Keratinocyte (primary cell): ENCODE measurements around the gene ZNF831. TPM values are rescaled to one million over a fixed set of nuclear protein-coding genes. Genes with fewer than 3 reads are reported as not detected.

Source experiments
- DNase-seq: peaks from one replicate; pipeline ENCODE4 v3.0.0-alpha.2; 2011; ENCODE audit warnings: low read depth, missing footprints, low spot score
- FAIRE-seq: peaks from 2 replicates; lab custom pipeline; 2011; peaks lifted over from hg19 to GRCh38; lab: Jason Lieb, UNC
- H2AFZ ChIP-seq: 2 replicates; pipeline ENCODE4 v1.6.0; 2012; ENCODE audit warnings: low read length, control low read depth, inconsistent platforms; ENCODE audit not compliant: control insufficient read depth
- H3K27ac ChIP-seq: 2 replicates; pipeline ENCODE4 v1.5.1; 2011; ENCODE audit warnings: low read length; ENCODE audit not compliant: control insufficient read depth, insufficient read depth
- H3K27me3 ChIP-seq: 3 replicates; pipeline ENCODE4 v1.6.0; 2011; ENCODE audit warnings: low read length; ENCODE audit not compliant: control insufficient read depth, insufficient read depth; ENCODE audit errors: extremely low read depth
- H3K36me3 ChIP-seq, 2 experiments: 2 replicates in 1 of 2; 3 replicates in 1 of 2; pipeline ENCODE4 v1.5.1; 2011; ENCODE audit warnings: low read length in 2 of 2, mild to moderate bottlenecking in 1 of 2; ENCODE audit not compliant: control insufficient read depth in 2 of 2, insufficient read depth in 2 of 2; ENCODE audit errors: extremely low read depth in 1 of 2
- H3K4me1 ChIP-seq: 3 replicates; pipeline ENCODE4 v1.5.1; 2011; ENCODE audit warnings: low read length; ENCODE audit not compliant: control insufficient read depth, insufficient read depth; ENCODE audit errors: extremely low read depth
- H3K4me2 ChIP-seq: 3 replicates; pipeline ENCODE4 v1.6.0; 2011; ENCODE audit warnings: low read depth, low read length; ENCODE audit not compliant: control insufficient read depth, insufficient read depth; ENCODE audit errors: extremely low read depth
- H3K4me3 ChIP-seq, 3 experiments: fragments of 200-600 bp in 1 of 3; sonication (generic) in 1 of 3; 2 replicates in 2 of 3; 3 replicates in 1 of 3; pipeline ENCODE4 v1.5.1; 2011 to 2016; ENCODE audit warnings: low read length in 3 of 3, mild to moderate bottlenecking in 3 of 3, control low read depth in 2 of 3, inconsistent platforms in 1 of 3, low read depth in 1 of 3, mixed read lengths in 1 of 3, mixed run types in 1 of 3, moderate library complexity in 1 of 3; ENCODE audit not compliant: control insufficient read depth in 2 of 3, insufficient read depth in 2 of 3; ENCODE audit errors: extremely low read depth in 1 of 3
- H3K79me2 ChIP-seq: 2 replicates; pipeline ENCODE4 v1.6.0; 2012; ENCODE audit warnings: low read length; ENCODE audit not compliant: control insufficient read depth, insufficient read depth
- H3K9ac ChIP-seq: 3 replicates; pipeline ENCODE4 v1.6.0; 2011; ENCODE audit warnings: low read length; ENCODE audit not compliant: control insufficient read depth, insufficient read depth; ENCODE audit errors: extremely low read depth
- H3K9me1 ChIP-seq: 3 replicates; pipeline ENCODE4 v1.6.0; 2011; ENCODE audit warnings: low read length; ENCODE audit not compliant: control insufficient read depth, insufficient read depth; ENCODE audit errors: extremely low read depth
- H3K9me3 ChIP-seq: 2 replicates; pipeline ENCODE4 v1.5.1; 2012; ENCODE audit warnings: low read depth, low read length; ENCODE audit not compliant: control insufficient read depth
- H4K20me1 ChIP-seq: 3 replicates; pipeline ENCODE4 v1.6.0; 2011; ENCODE audit warnings: low read length; ENCODE audit not compliant: control insufficient read depth, insufficient read depth; ENCODE audit errors: extremely low read depth
- CTCF ChIP-seq, 3 experiments: IDR thresholded peaks in 1 of 3; conservative IDR thresholded peaks in 1 of 3; optimal IDR thresholded peaks in 1 of 3; 2 replicates in 2 of 3; 3 replicates in 1 of 3; pipeline versions ENCODE3 to v1.5.1; 2011; ENCODE audit warnings: low read length in 3 of 3, mild to moderate bottlenecking in 3 of 3, moderate library complexity in 2 of 3, control low read depth in 1 of 3, inconsistent platforms in 1 of 3; ENCODE audit not compliant: insufficient read depth in 2 of 3; ENCODE audit errors: extremely low read depth in 1 of 3
- EZH2 ChIP-seq: IDR thresholded peaks from one replicate; pipeline ENCODE4 v1.6.1; 2012; ENCODE audit warnings: inconsistent platforms, mild to moderate bottlenecking, low read length, moderate library complexity
- dilution Hi-C: fragments of 300-500 bp; cut with MboI; formaldehyde crosslinking; loops from one replicate; pipeline ENCODE4 v1.7.0; 2020; ENCODE audit warnings: low sequenced_read_pairs; ENCODE audit not compliant: extremely low pct_ligation_motif_present
- polyA plus RNA-seq, 5 experiments: library from polyadenylated mRNA; depleted of rRNA in 3 of 5; stranded (reverse) in 3 of 5; stranded (forward) in 1 of 5; unstranded in 1 of 5; fragments of >200 nt; gene quantifications; 1 replicate in 1 of 5; 2 replicates in 3 of 5; 3 replicates in 1 of 5; pipeline versions ENCODE4 v1.2.1 to v1.2.3, GENCODE V29; 2011 to 2012; ENCODE audit warnings: missing spikeins in 2 of 5, low read depth in 1 of 5, low replicate concordance in 1 of 5

ZNF831 gene
- polyA plus RNA-seq, 1 donor (not counting 4 experiments of a cell fraction or from before 2014, with no cell fraction given) = not detected

GRCh38 chr20:59146780-59147565 is 16.6 kb upstream of the ZNF831 start:
- dilution Hi-C loops = no loop called here

GRCh38 chr20:59147586-59147985 is 16.0 kb upstream of the ZNF831 start:
- peaks cover 30% of the 10 kb centered on the region for H3K27me3 ChIP-seq
- FAIRE-seq (no peak), DNase-seq (no peak)
- H3K9ac ChIP-seq = no peak overlapping the region
- no peaks in the 10 kb centered on the region for H3K9me3 ChIP-seq
- no peaks in the 10 kb centered on the region for H3K9me1 ChIP-seq
- no peaks in the 10 kb centered on the region for H3K4me1 ChIP-seq
- no peaks in the 10 kb centered on the region for H3K79me2 ChIP-seq
- H3K4me3 ChIP-seq = no peak overlapping the region
- H2AFZ ChIP-seq = no peak overlapping the region
- dilution Hi-C loops = no loop called here
- H4K20me1 ChIP-seq = no peaks in the 10 kb centered on the region
- no peaks in the 10 kb centered on the region for H3K36me3 ChIP-seq
- TF ChIP-seq CTCF (optimal IDR thresholded peaks at IDR 0.05 in 1 of 3, IDR thresholded peaks at IDR 0.05 in 1 of 3, conservative IDR thresholded peaks at IDR 0.05 in 1 of 3; ENCODE audit: extremely low read depth in 1 of 3, insufficient read depth in 2 of 3, low read length in 3 of 3) (no peak), EZH2 (no peak)
- no peak overlapping the region for H3K4me2 ChIP-seq
- no peak overlapping the region for H3K27ac ChIP-seq

More at GRCh38 chr20:59146780-59147565, 16.6 kb upstream of the ZNF831 start:
- DNase-seq = no peak
- Histone ChIP-seq H4K20me1 (no peaks in the 10 kb centered on the region), H3K9me1 (no peaks in the 10 kb centered on the region), H3K9ac (no peak overlapping the region), H3K4me3 (no peak overlapping the region), H3K4me2 (no peak overlapping the region), H3K36me3 (no peaks in the 10 kb centered on the region), H3K4me1 (no peaks in the 10 kb centered on the region), H3K27ac (no peak overlapping the region), H3K9me3 (no peaks in the 10 kb centered on the region), H3K79me2 (no peaks in the 10 kb centered on the region), H3K27me3 (peaks cover 24% of the 10 kb centered on the region), H2AFZ (no peak overlapping the region)
- no peak for FAIRE-seq
- TF ChIP-seq CTCF (optimal IDR thresholded peaks at IDR 0.05 in 1 of 3, IDR thresholded peaks at IDR 0.05 in 1 of 3, conservative IDR thresholded peaks at IDR 0.05 in 1 of 3; ENCODE audit: extremely low read depth in 1 of 3, insufficient read depth in 2 of 3, low read length in 3 of 3) (no peak), EZH2 (no peak)
